Dermis blood vessel endothelial cell (primary cell): Measurements from ENCODE around the gene OR51G2. TPM values are rescaled to one million over a fixed set of nuclear protein-coding genes. Genes with fewer than 3 reads are reported as not detected.
"Not testable (repeated sequence)": the region's sequence is repeated elsewhere in the genome, so short reads cannot be mapped to it uniquely, and the experiment has no call there.

ENCODE experiments used
- DNase-seq: peaks from one replicate; pipeline ENCODE4 v3.0.0; 2010
- total RNA-seq: library from RNA; depleted of rRNA; stranded (reverse); fragments of >200 nt; gene quantifications from 2 replicates; pipeline ENCODE4 v1.2.3, GENCODE V29; 2014

Gene OR51G2
- total RNA-seq, result not detected in 2 replicates

DNA sequence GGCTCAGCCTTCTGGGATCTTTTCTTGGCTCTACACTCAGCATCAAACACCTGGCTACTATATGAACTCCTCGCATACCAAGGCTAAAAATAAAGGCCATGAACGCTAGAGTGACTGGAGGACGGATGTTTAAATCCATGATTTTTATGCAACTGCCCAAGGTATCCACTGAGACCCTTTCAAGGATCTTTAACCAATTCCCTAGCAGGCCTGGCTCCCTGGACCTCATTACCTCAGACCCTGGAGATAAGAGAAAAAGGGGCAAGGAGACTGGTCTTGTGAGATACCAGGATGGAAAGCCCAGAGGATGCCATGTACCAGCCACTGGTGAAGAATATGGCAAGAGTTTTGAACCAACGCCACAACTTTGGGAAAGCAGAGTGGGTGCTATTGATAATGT is at the start of gene OR51G2:
TSS of gene OR51G2 (minus strand) at position 101 of the 400 bp plus-strand sequence. CDS start 3,687 bp downstream, outside the sequence.
- DNase-seq, result no peak

DNA sequence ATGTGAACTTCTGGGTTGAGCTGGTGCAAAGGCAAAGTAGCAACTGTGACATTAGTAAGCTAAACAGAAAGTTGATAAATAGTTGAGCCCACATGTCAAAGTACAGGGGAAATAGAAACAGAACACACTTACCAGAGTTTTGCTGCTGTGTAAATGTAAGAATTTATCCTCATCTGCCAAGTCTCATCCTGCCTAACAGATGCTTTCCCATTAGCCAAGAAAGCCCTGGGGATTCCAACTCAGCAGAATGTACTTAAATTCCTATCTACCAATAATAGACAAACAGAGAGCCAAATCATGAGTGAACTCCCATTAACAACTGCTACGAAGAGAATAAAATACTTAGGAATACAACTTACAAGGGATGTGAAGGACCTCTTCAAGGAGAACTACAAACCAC is 43.7 kb upstream of the OR51G2 start:
- no peak for DNase-seq

DNA sequence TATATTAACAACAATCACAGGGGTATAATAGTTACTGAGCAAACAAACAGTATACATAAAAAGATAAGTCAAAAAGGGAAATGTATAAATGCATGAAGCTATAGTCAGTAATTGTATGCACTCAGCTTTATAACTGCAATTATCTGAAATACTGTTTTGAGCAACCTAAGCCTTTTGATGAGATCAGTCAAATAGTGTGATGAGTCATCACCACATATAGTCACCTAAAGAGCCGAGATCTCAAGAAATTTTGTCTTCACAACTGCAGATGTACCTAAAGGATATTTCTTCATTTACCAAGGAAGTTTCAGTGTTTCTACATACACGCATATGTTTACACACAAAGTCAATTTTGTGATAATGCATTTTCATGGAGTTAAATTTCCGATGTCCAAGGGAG is 41.7 kb upstream of the OR51G2 start:
- no peak for DNase-seq

DNA sequence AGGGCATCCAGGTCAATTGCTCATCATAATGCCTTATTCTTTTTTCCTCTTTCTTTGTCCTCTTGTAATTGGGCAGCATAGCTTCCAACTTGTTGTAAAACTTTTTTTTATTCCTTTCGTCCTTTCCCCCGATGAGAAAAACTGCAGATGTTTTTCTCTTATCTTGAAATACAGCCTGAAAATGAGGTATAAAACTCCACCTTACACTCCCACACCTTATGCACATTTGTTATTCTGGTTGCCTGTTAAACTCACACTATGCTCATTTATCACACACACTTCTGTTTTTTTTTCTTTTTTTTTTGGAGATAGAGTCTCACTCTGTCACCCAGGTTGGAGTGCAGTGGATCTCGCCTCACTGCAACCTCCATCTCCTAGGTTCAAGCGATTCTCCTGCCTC is 38.2 kb upstream of the OR51G2 start:
- no peak for DNase-seq

DNA sequence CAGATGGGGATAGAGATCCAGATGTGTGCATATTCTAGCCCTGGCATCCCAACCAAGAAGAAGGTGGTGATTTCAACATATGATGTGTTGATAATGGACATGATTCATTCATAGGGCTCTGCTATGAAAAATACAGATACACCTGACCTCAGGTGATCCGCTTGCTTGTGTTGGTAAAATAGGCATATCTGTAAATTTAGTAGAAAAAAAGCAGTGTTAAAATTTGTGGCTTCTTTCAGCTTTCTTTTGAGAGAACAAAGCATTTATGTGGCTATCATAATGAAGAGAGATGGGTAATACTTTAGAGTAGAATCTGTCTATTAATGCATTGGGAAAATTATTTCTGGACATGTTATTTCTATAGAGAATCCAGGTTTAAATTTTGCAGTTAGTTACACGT is 36.5 kb upstream of the OR51G2 start, which contains the start of gene OR51A2:
TSS of gene OR51A2 (minus strand) at position 101 of the 400 bp plus-strand sequence. CDS start at position 101, 0 bp downstream.
- not testable (repeated sequence) for DNase-seq

DNA sequence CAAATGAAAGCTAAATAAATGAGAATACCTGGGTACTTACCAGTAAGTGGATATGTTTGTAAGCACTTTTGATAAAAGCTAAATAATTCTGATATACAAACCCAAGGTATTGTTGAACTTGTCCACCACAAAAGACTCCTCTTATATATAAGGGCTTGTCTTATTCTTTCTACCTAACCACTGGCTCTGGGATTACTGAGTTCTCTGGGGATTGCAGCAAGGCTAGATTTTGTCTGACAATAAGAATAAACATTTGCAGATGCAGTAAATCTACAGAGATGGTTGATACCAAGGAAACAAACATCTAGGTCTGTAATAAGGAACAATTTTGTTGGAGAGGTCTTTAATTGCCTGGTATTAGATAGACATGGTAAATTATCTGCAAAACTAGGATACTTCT is 28.4 kb upstream of the OR51G2 start, which contains the start of gene OR51A4:
TSS of gene OR51A4 (minus strand) at position 101 of the 400 bp plus-strand sequence. CDS start 505 bp downstream, outside the sequence.
- no peak for DNase-seq

GRCh38 chr11:4936745-4937144 is 17.6 kb upstream of the OR51G2 start:
- DNase-seq, result no peak

DNA sequence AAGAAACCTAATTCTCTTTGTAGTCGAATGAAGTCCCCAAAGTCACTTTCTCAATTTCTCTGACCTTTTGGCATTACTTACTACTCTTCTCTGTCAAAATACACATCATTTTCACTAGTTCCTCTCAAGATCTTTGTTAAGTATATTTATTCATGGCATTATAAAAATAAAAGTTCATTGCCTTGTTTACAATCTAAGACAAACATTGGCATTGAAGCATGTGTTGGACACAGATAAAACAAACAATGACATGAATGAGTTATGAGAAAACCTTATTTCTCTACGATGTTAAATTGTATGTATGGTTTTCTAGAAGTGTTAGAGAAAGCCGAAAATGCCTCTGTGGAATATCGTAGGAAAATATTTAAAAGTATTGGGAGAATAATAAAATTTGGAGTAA is 13.6 kb upstream of the OR51G2 start:
- no peak for DNase-seq

DNA sequence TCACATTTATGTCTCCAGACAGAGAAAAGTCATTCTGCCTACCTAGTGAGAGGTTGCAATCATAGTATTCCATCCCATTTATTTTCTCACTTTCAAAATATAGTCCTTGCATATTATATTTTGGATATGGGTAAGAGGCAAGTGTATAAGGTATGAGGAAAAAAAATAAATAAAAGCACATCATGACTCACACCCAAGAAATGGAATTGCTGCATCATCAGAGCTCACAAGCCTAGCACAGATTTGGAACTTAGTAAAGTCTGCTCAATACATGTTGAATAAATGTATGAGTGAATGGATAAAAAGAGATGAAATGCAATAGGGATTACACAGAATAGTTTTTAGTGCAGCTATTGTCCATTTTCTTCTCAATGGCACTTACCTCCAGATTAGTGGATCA is 7.5 kb upstream of the OR51G2 start:
- no peak for DNase-seq

GRCh38 chr11:4924239-4924638 is 5.1 kb upstream of the OR51G2 start, which contains the start of gene OR51G1:
OR51G1 (minus strand) TSS chr11:4924339; CDS start chr11:4924339, 0 bp downstream.
- no peak for DNase-seq

DNA sequence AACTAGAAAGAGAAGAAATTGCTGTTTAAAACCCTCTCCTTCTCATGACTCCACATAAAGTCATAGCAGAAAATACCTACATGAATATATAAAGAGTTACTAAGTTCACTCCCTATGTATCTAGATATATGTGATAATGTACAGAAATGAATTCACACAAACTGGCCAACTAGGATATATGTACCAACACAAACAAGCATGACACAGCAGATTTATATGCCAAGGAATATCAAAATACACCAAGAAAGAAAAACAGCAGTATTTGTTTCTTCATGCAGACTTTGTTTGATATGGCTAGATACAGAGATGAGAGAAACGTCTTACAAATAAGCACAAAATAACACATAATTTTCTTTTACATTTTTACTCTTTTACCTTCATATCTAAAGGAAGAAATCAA is 3.2 kb upstream of the OR51G2 start:
- DNase-seq, result no peak

GRCh38 chr11:4921796-4922195 is 2.6 kb upstream of the OR51G2 start:
- no peak for DNase-seq

DNA sequence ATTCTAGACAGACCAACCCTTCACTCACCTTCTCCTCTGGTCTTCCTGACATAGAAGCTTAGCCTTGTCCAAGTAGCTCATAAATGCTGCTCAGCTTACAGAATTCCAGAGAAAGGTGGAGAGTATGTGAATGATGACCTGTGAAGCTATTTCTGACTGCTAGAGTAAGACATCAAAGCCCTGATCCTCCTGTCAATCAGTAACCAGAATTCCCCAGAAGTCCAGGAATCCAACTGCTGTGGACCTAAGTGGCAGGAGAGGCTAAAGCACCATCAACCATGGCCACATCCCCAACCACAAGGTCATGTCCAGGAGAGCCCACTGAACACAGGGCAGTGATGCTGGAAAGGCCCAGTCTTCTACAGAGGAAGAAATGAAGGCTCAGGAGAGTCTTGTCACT is 2.6 kb downstream of the OR51G2 start:
- DNase-seq, result no peak

DNA sequence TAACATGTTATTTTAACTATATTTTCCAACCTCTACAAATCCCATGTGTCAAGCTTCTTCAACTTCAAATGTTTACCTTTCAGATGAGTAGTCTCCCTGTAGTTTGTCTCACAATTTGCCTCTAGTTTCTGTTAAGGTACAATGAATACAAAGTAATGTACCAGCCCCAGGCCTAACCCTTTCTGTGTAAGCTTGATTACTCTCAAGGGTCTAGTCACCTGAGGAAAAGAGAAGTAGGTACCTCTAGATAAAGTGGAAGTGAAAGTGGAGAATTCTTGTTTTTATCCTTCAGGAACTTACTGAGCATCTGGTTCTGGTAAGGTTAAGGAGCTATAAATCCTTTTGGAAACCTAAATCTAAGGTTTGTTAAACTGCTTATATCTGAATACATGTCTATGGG is 15.7 kb downstream of the OR51G2 start, which contains the start of gene OR51A7:
TSS of gene OR51A7 (plus strand) at position 300 of the 400 bp plus-strand sequence. CDS start 3,587 bp downstream, outside the sequence.
- DNase-seq, result no peak

DNA sequence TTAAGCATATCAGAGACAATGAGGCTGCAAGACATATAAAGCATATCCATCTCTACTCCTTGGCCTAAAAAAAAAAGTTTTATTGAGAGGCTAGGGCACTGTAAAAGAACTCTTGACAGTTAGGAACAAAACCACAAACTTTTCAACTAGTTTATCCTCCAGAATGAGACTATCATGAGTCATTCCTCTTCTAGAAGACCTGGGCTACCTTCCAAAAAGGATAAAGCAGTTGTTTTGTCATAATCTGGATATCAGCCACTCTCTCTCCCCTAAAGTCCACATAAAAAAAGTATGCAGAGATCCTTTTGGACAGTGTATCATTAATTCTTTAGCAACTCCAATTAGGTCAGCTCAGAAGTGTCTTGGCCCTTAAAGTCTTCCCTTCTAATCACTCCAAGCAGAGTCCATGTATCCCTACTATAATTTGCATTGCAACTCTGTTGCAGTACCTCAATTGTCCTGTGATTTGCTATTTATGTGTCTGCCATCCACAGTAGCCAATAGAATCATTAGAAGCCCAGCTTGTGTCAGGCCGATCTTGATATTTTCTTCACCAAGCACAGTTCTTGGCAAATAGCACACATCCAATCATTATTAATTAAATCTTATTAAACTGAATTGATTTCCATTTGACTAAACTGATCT is 27.0 kb downstream of the OR51G2 start:
- DNase-seq, result no peak

DNA sequence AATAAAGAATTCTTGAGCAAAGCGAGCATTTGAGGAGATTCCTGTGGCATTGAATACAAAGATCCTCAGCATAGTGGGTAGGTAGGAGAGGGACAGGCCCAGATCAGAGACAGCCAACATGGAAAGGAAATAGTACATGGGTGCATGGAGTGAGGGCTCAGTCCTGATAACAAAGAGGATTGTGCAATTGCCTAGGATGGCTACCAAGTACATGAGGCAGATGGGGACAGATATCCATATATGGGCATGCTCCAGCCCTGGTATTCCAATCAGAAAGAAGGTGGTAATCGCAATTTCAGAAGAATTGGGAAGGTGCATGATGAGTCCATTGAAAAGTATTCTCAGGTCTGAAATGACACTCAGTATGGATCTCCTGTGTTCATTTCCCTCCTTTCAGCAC is 28.9 kb downstream of the OR51G2 start:
- DNase-seq, result no peak

DNA sequence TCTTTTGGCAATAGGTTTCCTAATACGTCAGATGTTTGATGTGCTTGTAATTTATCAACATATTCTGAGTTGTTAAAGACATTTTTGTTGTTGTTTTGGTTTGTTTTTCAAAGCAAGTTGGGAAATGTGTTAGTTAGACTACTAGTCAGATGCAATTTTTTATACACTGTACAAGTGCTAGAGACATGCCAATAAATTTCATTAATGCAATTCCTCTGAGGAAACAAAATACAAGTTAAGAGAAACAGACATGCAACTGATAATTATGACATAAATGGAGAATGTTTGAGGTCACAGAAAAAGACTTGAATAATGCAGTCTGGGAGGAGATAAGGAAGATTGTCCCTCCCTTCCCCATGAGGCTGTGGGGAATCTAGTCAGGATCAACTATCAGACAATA is 31.6 kb downstream of the OR51G2 start:
- DNase-seq, result no peak

- DNase-seq, result no peak
Measured at GRCh38 chr11:4886186-4886585, 33.0 kb downstream of the OR51G2 start.

DNA sequence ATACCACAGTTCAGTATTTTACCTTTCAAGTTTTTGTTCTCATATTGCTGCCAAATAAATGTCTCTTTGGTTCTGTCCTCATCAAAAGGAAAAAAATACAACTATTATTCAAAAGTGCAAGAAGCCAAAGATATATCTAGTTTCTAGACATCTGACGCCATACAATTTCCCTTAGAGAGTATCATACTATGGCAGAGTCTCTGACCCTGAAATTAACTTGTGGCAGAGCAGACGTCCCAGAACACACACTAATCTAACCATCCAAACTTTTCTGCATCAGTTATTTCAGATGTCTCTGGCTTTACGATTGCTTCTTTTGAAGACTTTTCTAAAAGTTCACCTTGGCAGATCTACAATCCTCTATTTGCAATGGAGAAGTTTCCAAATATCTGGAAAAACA is 34.8 kb downstream of the OR51G2 start:
- DNase-seq, result no peak

GRCh38 chr11:4882543-4882942 is 36.6 kb downstream of the OR51G2 start:
- no peak for DNase-seq

- DNase-seq, result no peak
Measured at GRCh38 chr11:4881860-4882500, 37.2 kb downstream of the OR51G2 start, which contains the start of gene OR51T1. OR51T1 (plus strand) TSS chr11:4881900; CDS start chr11:4881900, 0 bp downstream.

DNA sequence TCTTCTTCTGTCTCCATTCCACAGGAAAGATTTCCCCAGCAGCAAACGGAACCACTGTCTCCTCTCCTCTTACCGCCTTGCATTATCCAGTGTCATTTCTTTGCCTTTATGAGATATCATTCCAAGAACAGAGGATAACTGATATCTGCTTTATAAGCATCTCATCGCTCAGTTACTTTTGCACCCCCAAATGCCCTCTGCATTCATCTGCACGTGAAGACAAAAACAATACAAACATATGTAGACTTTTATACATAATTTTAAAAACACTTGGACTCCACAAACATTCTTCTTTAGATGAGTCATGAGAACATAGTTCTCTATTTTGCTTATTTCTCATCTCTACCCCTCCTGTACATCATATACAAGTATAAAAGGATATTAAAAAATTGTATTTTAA is 38.0 kb downstream of the OR51G2 start:
- no peak for DNase-seq

GRCh38 chr11:4865855-4866254 is 53.3 kb downstream of the OR51G2 start:
- DNase-seq, result no peak

GRCh38 chr11:4863876-4864275 is 55.3 kb downstream of the OR51G2 start:
- DNase-seq, result no peak
